OCI-LY1 (cell line): ENCODE measurements around the gene ETV2.

ENCODE experiments used
- CTCF ChIP-seq: fragments of 200-600 bp; sonication (generic), shearing (Covaris generic); IDR thresholded peaks from 2 replicates; pipeline ENCODE4 v1.5.1; 2017; ENCODE audit warnings: mild to moderate bottlenecking, antibody characterized with exemption, low read length, moderate library complexity, mixed read lengths
- EZH2 ChIP-seq: fragments of 200-600 bp; sonication (generic), shearing (Covaris generic); IDR thresholded peaks from 2 replicates; pipeline ENCODE4 v1.8.0; 2017; ENCODE audit warnings: borderline replicate concordance, mixed run types, mild to moderate bottlenecking, antibody characterized with exemption, low read length, moderate library complexity, mixed read lengths

GRCh38 chr19:35612224-35612558, 29.4 kb upstream of the ETV2 start:
- no peak for TF ChIP-seq CTCF
- TF ChIP-seq EZH2 = no peak
